ENCODE results near the gene ARHGAP10.

The ARHGAP10 gene

GRCh38 chr4:148053298-148054003 lies 321.6 kb downstream of the ARHGAP10 start:
- no peak for DNase-seq

- no peak for DNase-seq
Observed at GRCh38 chr4:148054275-148054674, 322.4 kb downstream of the ARHGAP10 start.

DNA sequence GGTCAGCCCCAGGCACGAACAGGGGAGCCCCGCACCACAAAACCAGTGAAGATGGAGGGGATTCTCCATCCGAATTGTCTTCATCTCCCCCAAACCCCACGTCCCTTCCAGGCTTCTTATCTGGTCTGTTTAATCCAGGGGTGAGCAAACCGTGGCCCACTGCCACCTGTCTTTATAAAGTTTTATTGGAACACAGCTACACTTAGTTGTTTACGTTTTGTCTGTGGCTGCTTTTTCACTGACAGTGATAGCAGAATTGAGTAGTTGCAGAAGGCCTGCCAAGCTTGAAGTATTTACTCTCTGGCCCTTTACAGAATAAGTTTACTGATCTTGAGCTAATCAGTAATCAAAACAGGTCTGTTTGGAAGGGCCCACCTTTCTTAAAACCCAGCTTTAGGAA lies 324.0 kb downstream of the ARHGAP10 start:
- DNase-seq, result no peak

- DNase-seq, result no peak
Observed at GRCh38 chr4:148056879-148057278, 325.0 kb downstream of the ARHGAP10 start.

DNA sequence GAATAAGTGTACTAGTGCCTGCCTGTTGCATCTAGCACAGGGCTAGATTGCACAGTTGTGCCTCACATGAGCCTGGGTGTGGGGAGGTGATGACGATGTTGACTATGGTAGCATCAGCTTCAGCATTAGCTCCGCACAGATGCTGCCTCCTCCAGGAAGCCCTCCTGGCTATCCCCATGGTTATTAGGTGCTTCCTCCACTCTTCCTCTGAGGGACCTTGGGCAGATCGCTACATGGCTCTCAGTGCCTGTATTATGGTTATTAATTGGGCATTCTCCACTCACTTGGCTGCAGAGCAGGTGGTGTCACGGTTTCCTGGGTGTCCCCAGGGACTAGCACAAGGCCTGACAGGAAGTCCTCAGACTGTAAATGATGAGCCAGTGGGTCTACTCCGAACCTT lies 325.6 kb downstream of the ARHGAP10 start:
- no peak for DNase-seq

DNA sequence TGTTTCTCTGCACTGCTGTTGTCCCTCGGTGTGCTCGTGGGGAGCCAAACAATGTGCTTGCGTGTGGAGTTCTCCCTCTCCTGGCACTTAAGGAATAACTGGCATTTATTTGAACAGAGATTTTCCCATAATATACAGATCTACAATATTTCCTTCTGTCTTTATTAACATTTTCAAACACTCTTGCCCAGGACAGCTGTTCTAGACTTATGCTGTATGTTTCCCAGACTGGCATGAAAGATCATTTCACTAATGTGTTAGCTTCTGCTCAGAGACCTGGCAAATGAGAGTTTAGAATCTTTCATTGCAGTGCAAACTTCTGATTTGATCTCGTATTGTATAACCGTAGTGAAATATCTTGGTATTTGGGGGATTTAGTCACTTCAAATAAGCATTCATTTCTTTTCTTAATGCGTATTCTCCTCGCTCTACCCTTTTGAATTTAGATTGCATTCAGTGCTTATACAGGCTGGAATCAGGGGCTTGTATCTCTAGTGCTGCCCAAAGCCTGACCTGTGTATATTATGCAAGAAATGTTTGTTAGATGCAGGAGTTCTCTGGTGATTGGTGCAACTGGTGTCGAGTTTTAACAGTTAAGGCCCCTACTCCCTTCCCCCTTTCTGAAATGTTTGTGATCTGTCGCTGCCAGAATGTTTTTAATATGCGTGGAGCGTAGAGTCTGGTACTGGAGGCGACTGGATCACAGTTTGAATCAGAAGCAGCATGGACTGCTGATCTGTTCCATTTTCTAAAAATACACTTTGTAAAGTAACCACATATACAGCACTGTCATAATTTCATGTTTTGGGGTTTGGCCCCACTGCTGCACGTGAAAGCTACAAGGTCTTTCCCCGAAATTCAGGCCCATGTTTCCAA lies 326.3 kb downstream of the ARHGAP10 start:
- DNase-seq, result no peak

- DNase-seq, result no peak
Observed at GRCh38 chr4:148059617-148060180, 327.8 kb downstream of the ARHGAP10 start.

- DNase-seq, result no peak
Observed at GRCh38 chr4:148060264-148061140, 328.6 kb downstream of the ARHGAP10 start.

DNA sequence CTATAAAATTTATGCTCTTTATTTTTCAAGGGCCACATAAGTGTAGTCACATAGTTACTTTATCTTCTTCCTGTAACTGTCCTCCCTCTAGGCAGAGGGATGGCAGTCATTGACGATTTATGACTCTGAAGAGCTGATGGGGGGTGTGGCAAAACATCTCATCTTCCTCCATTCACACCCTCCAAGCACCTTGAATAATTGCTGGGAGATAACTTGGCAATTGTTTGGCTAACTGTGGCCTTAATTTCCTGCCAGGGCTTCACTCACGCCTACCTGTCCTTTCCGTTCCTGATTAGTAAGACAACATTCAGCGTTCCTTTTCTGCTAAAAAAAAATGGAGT lies 329.2 kb downstream of the ARHGAP10 start:
- DNase-seq, result no peak

DNA sequence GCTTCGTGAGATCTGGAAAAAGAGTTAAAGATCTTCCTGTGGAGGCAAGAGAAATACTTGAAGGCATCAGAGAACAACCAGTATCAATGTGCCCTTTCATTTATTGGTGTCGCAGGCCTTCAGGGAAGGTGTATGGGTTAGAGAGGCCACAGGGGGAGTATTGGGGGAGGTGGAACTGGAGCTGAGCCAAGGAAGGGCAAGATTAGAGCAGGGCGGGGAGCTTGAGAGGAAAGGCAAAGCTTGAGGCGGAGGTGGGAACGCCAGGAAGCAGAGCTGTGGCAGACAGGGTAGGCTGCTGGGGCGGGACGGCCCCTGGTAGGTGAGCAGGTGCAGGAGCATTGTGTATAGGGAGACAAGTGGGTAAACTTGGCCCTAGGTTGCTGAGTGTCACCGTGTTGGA lies 329.9 kb downstream of the ARHGAP10 start:
- DNase-seq, result no peak

GRCh38 chr4:148062301-148062950 lies 330.5 kb downstream of the ARHGAP10 start:
- no peak for DNase-seq

DNA sequence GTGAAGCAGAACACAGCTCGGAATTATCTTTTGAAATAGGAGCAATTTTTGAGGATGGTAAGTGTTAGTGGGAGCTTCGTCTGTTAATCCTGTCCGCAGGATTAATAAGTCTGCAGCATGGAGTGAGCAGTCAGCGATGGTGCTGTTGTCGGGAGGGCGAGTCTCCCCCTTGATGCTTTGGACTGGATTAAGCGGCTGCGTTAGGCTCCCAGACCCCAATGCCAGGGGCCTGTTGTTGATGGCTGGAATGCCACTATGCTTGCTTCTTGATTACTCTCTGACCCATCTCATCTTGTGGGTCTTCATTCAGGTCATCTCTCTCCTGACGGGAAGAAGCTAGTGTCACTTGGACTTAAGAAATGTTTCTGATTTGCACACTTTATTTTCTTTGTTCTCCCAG lies 332.6 kb downstream of the ARHGAP10 start:
- DNase-seq, result no peak

DNA sequence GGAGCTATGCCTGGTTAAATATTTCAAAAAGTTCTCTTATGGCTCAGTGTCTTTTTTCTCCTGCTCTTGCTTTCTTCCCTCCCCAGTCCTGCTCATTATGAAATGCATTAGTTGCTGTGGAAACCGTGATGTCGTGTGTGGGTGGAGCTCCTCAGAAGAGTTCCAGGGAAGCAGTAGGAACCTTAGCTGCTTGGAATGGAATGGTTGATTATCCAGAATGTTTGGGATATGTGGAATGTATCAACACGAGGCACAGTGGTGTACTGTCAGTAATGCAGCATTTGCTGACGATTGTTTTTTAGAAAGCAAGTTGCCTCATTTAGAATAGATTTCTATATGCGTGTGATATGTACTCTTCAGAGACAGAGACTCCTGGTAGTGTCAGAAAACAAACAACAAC lies 333.2 kb downstream of the ARHGAP10 start:
- no peak for DNase-seq

- DNase-seq, result no peak
Observed at GRCh38 chr4:148067301-148067916, 335.5 kb downstream of the ARHGAP10 start.

GRCh38 chr4:148068065-148068911 lies 336.4 kb downstream of the ARHGAP10 start:
- no peak for DNase-seq

GRCh38 chr4:148069086-148069894 lies 337.4 kb downstream of the ARHGAP10 start:
- no peak for DNase-seq

GRCh38 chr4:148069895-148070178 lies 337.9 kb downstream of the ARHGAP10 start:
- no peak for DNase-seq

DNA sequence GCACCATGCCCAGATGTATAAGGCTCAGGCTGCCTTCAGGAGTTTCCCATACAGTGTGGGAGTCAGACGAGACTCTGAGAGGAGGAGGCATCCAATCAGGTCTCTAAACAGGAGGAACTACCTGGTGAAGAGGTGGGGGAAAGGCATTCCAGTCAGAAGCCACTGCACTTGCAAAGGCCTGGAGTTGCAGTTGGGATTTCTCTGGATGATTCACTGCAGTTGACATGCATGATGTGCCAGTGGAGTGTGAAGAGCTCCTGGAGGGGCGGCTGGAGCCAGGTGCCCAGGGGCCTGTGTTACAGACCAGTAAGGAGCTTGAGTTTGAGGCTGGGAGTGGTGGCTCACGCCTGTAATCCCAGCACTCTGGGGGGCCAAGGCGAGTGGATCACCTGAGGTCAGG lies 339.1 kb downstream of the ARHGAP10 start:
- no peak for DNase-seq

DNA sequence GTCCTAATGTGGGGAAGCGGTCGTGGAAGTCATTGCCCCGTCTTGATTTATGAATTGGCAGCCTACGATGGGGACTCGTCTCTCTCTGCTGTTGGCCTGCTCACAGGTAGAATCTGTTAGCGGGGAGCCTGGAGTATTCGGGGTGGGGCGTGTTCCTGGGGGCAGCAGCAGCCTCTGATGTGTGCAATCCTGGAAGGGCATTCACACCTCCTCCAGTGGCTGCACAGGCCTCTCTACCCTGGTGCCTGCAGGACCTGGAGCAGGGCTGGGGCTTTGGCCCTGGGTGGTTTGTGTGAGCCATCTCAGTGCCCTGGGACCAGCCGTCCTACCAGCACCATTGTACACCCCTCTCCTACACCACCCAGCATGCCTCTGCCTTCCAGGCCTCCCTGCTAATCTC lies 340.9 kb downstream of the ARHGAP10 start:
- DNase-seq, result no peak

GRCh38 chr4:148073349-148073748 lies 341.5 kb downstream of the ARHGAP10 start:
- DNase-seq, result no peak

Measured in NCI-H1048 (cell line).